Panc1 (cell line): ENCODE results near the gene VPS29. TPM values are rescaled to one million over a fixed set of nuclear protein-coding genes. Genes with fewer than 3 reads are reported as not detected.

ENCODE experiments used
- ATAC-seq: fragments of 200-7000 bp; cut with Tn5 transposase; 2 replicates; pipeline ENCODE4 v1.9.1; 2020; ENCODE audit warnings: mild to moderate bottlenecking, moderate library complexity
- BruUV-seq: library from RNA; stranded (reverse); fragments of 400-500 nt; replicated peaks from 2 replicates; lab custom pipeline; 2021; lab: Mats Ljungman, UMichigan
- CTCF ChIA-PET: fragments of 300-600 bp; sonication (Branson Sonifier 250); formaldehyde crosslinking; loops from one replicate; lab custom pipeline; 2022; ENCODE audit warnings: antibody characterized with exemption; lab: Charles Lee
- POLR2A ChIA-PET: fragments of 300-600 bp; sonication (Branson Sonifier 250); formaldehyde crosslinking; loops from one replicate; lab custom pipeline; 2022; ENCODE audit warnings: antibody characterized with exemption; lab: Charles Lee
- DNase-seq: peaks from one replicate; pipeline ENCODE4 v3.0.0-alpha.2; 2010; ENCODE audit warnings: low read depth, low spot score
- H3K27ac ChIP-seq: 2 replicates; pipeline ENCODE4 v1.5.1; 2011; ENCODE audit warnings: mild to moderate bottlenecking, low read length, inconsistent platforms
- H3K27me3 ChIP-seq: fragments of 200-500 bp; sonication (Bioruptor generic); 2 replicates; pipeline ENCODE4 v1.6.0; 2014; ENCODE audit warnings: low read length, inconsistent platforms; ENCODE audit not compliant: control insufficient read depth, insufficient read depth
- H3K36me3 ChIP-seq: fragments of 200-500 bp; sonication (Bioruptor generic); 2 replicates; pipeline ENCODE4 v1.5.1; 2014; ENCODE audit warnings: inconsistent platforms, mild to moderate bottlenecking, low read length, moderate library complexity; ENCODE audit not compliant: control insufficient read depth, insufficient read depth
- H3K4me1 ChIP-seq: 2 replicates; pipeline ENCODE4 v1.5.1; 2011; ENCODE audit warnings: inconsistent platforms, mild to moderate bottlenecking, low read length, moderate library complexity; ENCODE audit not compliant: control insufficient read depth, insufficient read depth
- H3K4me3 ChIP-seq, 2 experiments: 2 replicates each; pipeline ENCODE4 v1.5.1; 2011 to 2012; ENCODE audit warnings: low read depth in 2 of 2, low read length in 2 of 2, mild to moderate bottlenecking in 2 of 2, inconsistent platforms in 1 of 2, moderate library complexity in 1 of 2
- H3K9me3 ChIP-seq: fragments of 200-500 bp; sonication (Bioruptor generic); 2 replicates; pipeline ENCODE4 v1.5.1; 2014; ENCODE audit warnings: low read depth, mild to moderate bottlenecking, inconsistent platforms, low read length, moderate library complexity; ENCODE audit not compliant: control insufficient read depth, insufficient read depth
- CTCF ChIP-seq: fragments of 450-650 bp; IDR thresholded peaks from 2 replicates; pipeline ENCODE4 v1.5.1; 2017; ENCODE audit warnings: mild to moderate bottlenecking
- POLR2AphosphoS5 ChIP-seq: IDR thresholded peaks from 2 replicates; pipeline ENCODE4 v1.6.1; 2012; ENCODE audit warnings: mild to moderate bottlenecking, low read depth, low read length, moderate library complexity
- REST ChIP-seq, 2 experiments: IDR thresholded peaks; 2 replicates each; pipeline ENCODE4 v1.6.1; 2011 to 2012; ENCODE audit warnings: low read depth in 2 of 2, control low read depth in 1 of 2, low read length in 1 of 2, mild to moderate bottlenecking in 1 of 2, moderate library complexity in 1 of 2; ENCODE audit not compliant: insufficient read depth in 1 of 2
- SIN3A ChIP-seq: IDR thresholded peaks from 2 replicates; pipeline ENCODE4 v1.6.1; 2012; ENCODE audit warnings: low read depth, mild to moderate bottlenecking, low read length, moderate library complexity, borderline replicate concordance; ENCODE audit not compliant: insufficient read depth
- TCF7L2 ChIP-seq: IDR thresholded peaks from 2 replicates; pipeline ENCODE4 v1.6.1; 2011; ENCODE audit warnings: mild to moderate bottlenecking, low read depth, low read length, inconsistent platforms
- in situ Hi-C: cut with HindIII; loops from 2 replicates; pipeline ENCODE4 v1.10.0; 2016; ENCODE audit warnings: low sequenced_read_pairs, low pct_unique_long_range_greater_than_20kb
- intact Hi-C: fragments of 100-400 bp; cut with micrococcal nuclease; formaldehyde crosslinking; loops from one replicate; pipeline ENCODE4 v1.10.0; 2022; ENCODE audit not compliant: unreplicated experiment
- total RNA-seq: library from RNA; stranded (reverse); gene quantifications from one replicate; pipeline ENCODE4 v1.2.1, GENCODE V29; 2021; ENCODE audit not compliant: unreplicated experiment

Gene VPS29
- total RNA-seq, 1 experiment from 2014 or later: 128 TPM

- in situ Hi-C loops (no loop called here), intact Hi-C loops (no loop called here)
- Histone ChIP-seq H3K27me3 (no peaks in the 10 kb centered on the region), H3K9me3 (no peaks in the 10 kb centered on the region), H3K27ac (no peak overlapping the region), H3K4me3 (no peak overlapping the region), H3K4me1 (peaks cover 6% of the 10 kb centered on the region; the same call in 1 of the 2 replicates), H3K36me3 (peaks cover 18% of the 10 kb centered on the region)
- BruUV-seq: no TSS peak
- ChIA-PET CTCF (no interaction called here), POLR2A (no interaction called here)
- TF ChIP-seq CTCF (no peak), SIN3A (no peak), REST (IDR thresholded peaks at IDR 0.05; ENCODE audit: insufficient read depth in 1 of 2, low read depth in 2 of 2, low read length in 1 of 2) (no peak), POLR2AphosphoS5 (no peak), TCF7L2 (no peak)
- no peak for ATAC-seq
- DNase-seq: no peak
These were observed 57.5 kb downstream of the VPS29 start for GRCh38 chr12:110444455-110444854.

Other genes with a start within 250 kb of the VPS29 start
- gene ATP2A2, start 220.9 kb downstream of the VPS29 start, total RNA-seq: 286 TPM
- gene ANAPC7, start 98.4 kb downstream of the VPS29 start, total RNA-seq: 85.8 TPM
- gene ARPC3, start 51.8 kb downstream of the VPS29 start, total RNA-seq: 319 TPM
- gene GPN3, start 33.9 kb downstream of the VPS29 start, total RNA-seq: 39.0 TPM
- 22.3 TPM for gene FAM216A, start 33.3 kb downstream of the VPS29 start, total RNA-seq
- gene RAD9B, start 220 bp upstream of the VPS29 start, total RNA-seq: 0.98 TPM
- gene PPTC7, start 81.2 kb upstream of the VPS29 start, total RNA-seq: 18.4 TPM
- gene TCTN1, start 112.0 kb upstream of the VPS29 start, total RNA-seq: 28.5 TPM
- 0.87 TPM for gene HVCN1, start 187.0 kb upstream of the VPS29 start, total RNA-seq
- gene PPP1CC, start 240.8 kb upstream of the VPS29 start, total RNA-seq: 219 TPM